Activated naive CD4-positive, alpha-beta T cell treated with anti-CD3 and anti-CD28 coated beads, Interleukin-2, amount 50 U/mL, for 24 hours (primary cell): Measurements from ENCODE around the gene PCDH9.

Source experiments
- H3K27ac Mint-ChIP-seq: one replicate; pipeline ENCODE4 v1.8.0; 2021; ENCODE audit warnings: mild to moderate bottlenecking, mixed read lengths
- H3K27me3 Mint-ChIP-seq: one replicate; pipeline ENCODE4 v1.8.0; 2021; ENCODE audit warnings: mixed read lengths
- H3K36me3 Mint-ChIP-seq: one replicate; pipeline ENCODE4 v1.8.0; 2021; ENCODE audit warnings: mixed read lengths
- H3K4me1 Mint-ChIP-seq: one replicate; pipeline ENCODE4 v1.8.0; 2021; ENCODE audit warnings: mixed read lengths
- H3K4me3 Mint-ChIP-seq: one replicate; pipeline ENCODE4 v1.8.0; 2021; ENCODE audit warnings: mild to moderate bottlenecking, mixed read lengths
- H3K9me3 Mint-ChIP-seq: one replicate; pipeline ENCODE4 v1.8.0; 2021; ENCODE audit warnings: mixed read lengths

Gene PCDH9

GRCh38 chr13:66842766-66843165, 387.4 kb downstream of the PCDH9 start:
- Mint-ChIP-seq H3K4me3 (no peak overlapping the region), H3K27me3 (no peaks in the 10 kb centered on the region), H3K4me1 (no peaks in the 10 kb centered on the region), H3K36me3 (no peaks in the 10 kb centered on the region), H3K27ac (no peak overlapping the region), H3K9me3 (peaks cover 10% of the 10 kb centered on the region)

GRCh38 chr13:66840621-66841020, 389.5 kb downstream of the PCDH9 start:
- no peaks in the 10 kb centered on the region for H3K4me1 Mint-ChIP-seq
- no peak overlapping the region for H3K27ac Mint-ChIP-seq
- no peaks in the 10 kb centered on the region for H3K27me3 Mint-ChIP-seq
- H3K4me3 Mint-ChIP-seq = no peak overlapping the region
- peaks cover 10% of the 10 kb centered on the region for H3K9me3 Mint-ChIP-seq
- no peaks in the 10 kb centered on the region for H3K36me3 Mint-ChIP-seq

- Mint-ChIP-seq H3K27ac (no peak overlapping the region), H3K4me1 (no peaks in the 10 kb centered on the region), H3K36me3 (no peaks in the 10 kb centered on the region), H3K9me3 (peaks cover 10% of the 10 kb centered on the region), H3K27me3 (no peaks in the 10 kb centered on the region), H3K4me3 (no peak overlapping the region)
These were observed 392.9 kb downstream of the PCDH9 start for GRCh38 chr13:66837246-66837645.

- H3K4me1 Mint-ChIP-seq = no peaks in the 10 kb centered on the region
These were observed 395.0 kb downstream of the PCDH9 start for GRCh38 chr13:66835040-66835628.

GRCh38 chr13:66830940-66831716, 399.0 kb downstream of the PCDH9 start:
- H3K4me3 Mint-ChIP-seq = no peak overlapping the region
- peaks cover 9% of the 10 kb centered on the region for H3K9me3 Mint-ChIP-seq
- no peaks in the 10 kb centered on the region for H3K36me3 Mint-ChIP-seq
- no peaks in the 10 kb centered on the region for H3K4me1 Mint-ChIP-seq
- no peaks in the 10 kb centered on the region for H3K27me3 Mint-ChIP-seq
- no peak overlapping the region for H3K27ac Mint-ChIP-seq

More at GRCh38 chr13:66835040-66835628, 395.0 kb downstream of the PCDH9 start:
- no peak overlapping the region for H3K4me3 Mint-ChIP-seq
- peaks cover 6% of the 10 kb centered on the region for H3K9me3 Mint-ChIP-seq
- H3K27ac Mint-ChIP-seq = no peak overlapping the region
- H3K36me3 Mint-ChIP-seq = no peaks in the 10 kb centered on the region
- no peaks in the 10 kb centered on the region for H3K27me3 Mint-ChIP-seq

- Mint-ChIP-seq H3K36me3 (no peaks in the 10 kb centered on the region), H3K4me3 (no peak overlapping the region), H3K4me1 (no peaks in the 10 kb centered on the region), H3K27ac (no peak overlapping the region), H3K9me3 (peaks cover 9% of the 10 kb centered on the region), H3K27me3 (no peaks in the 10 kb centered on the region)
These were observed 400.3 kb downstream of the PCDH9 start for GRCh38 chr13:66829803-66830202.

GRCh38 chr13:66826398-66826797, 403.7 kb downstream of the PCDH9 start:
- peaks cover 9% of the 10 kb centered on the region for H3K9me3 Mint-ChIP-seq

GRCh38 chr13:66821551-66821950, 408.6 kb downstream of the PCDH9 start:
- Mint-ChIP-seq H3K27me3 (no peaks in the 10 kb centered on the region), H3K4me1 (no peaks in the 10 kb centered on the region), H3K36me3 (no peaks in the 10 kb centered on the region), H3K9me3 (no peaks in the 10 kb centered on the region), H3K27ac (no peak overlapping the region), H3K4me3 (no peak overlapping the region)

More at GRCh38 chr13:66826398-66826797, 403.7 kb downstream of the PCDH9 start:
- Mint-ChIP-seq H3K36me3 (no peaks in the 10 kb centered on the region), H3K4me1 (no peaks in the 10 kb centered on the region), H3K27ac (no peak overlapping the region), H3K27me3 (no peaks in the 10 kb centered on the region), H3K4me3 (no peak overlapping the region)

- no peak overlapping the region for H3K4me3 Mint-ChIP-seq
- H3K36me3 Mint-ChIP-seq = no peaks in the 10 kb centered on the region
- H3K4me1 Mint-ChIP-seq = no peaks in the 10 kb centered on the region
These were observed 418.7 kb downstream of the PCDH9 start for GRCh38 chr13:66811455-66811854.

GRCh38 chr13:66809485-66809884, 420.7 kb downstream of the PCDH9 start:
- H3K4me3 Mint-ChIP-seq = no peak overlapping the region
- H3K9me3 Mint-ChIP-seq = no peaks in the 10 kb centered on the region
- H3K36me3 Mint-ChIP-seq = no peaks in the 10 kb centered on the region
- no peaks in the 10 kb centered on the region for H3K27me3 Mint-ChIP-seq
- no peak overlapping the region for H3K27ac Mint-ChIP-seq
- no peaks in the 10 kb centered on the region for H3K4me1 Mint-ChIP-seq

More at GRCh38 chr13:66811455-66811854, 418.7 kb downstream of the PCDH9 start:
- Mint-ChIP-seq H3K27me3 (no peaks in the 10 kb centered on the region), H3K9me3 (no peaks in the 10 kb centered on the region), H3K27ac (no peak overlapping the region)

- no peaks in the 10 kb centered on the region for H3K9me3 Mint-ChIP-seq
- H3K36me3 Mint-ChIP-seq = no peaks in the 10 kb centered on the region
- no peaks in the 10 kb centered on the region for H3K27me3 Mint-ChIP-seq
- H3K4me1 Mint-ChIP-seq = no peaks in the 10 kb centered on the region
- H3K27ac Mint-ChIP-seq = no peak overlapping the region
- no peak overlapping the region for H3K4me3 Mint-ChIP-seq
These were observed 422.9 kb downstream of the PCDH9 start for GRCh38 chr13:66807251-66807650.

GRCh38 chr13:66805657-66806056, 424.5 kb downstream of the PCDH9 start:
- Mint-ChIP-seq H3K27me3 (no peaks in the 10 kb centered on the region), H3K9me3 (no peaks in the 10 kb centered on the region), H3K36me3 (no peaks in the 10 kb centered on the region), H3K4me3 (no peak overlapping the region), H3K4me1 (no peaks in the 10 kb centered on the region), H3K27ac (no peak overlapping the region)

GRCh38 chr13:66803808-66804456, 426.2 kb downstream of the PCDH9 start:
- H3K4me3 Mint-ChIP-seq = no peak overlapping the region
- H3K4me1 Mint-ChIP-seq = no peaks in the 10 kb centered on the region
- H3K9me3 Mint-ChIP-seq = no peaks in the 10 kb centered on the region
- no peak overlapping the region for H3K27ac Mint-ChIP-seq
- H3K36me3 Mint-ChIP-seq = no peaks in the 10 kb centered on the region
- no peaks in the 10 kb centered on the region for H3K27me3 Mint-ChIP-seq

- Mint-ChIP-seq H3K4me1 (no peaks in the 10 kb centered on the region), H3K4me3 (no peak overlapping the region), H3K9me3 (no peaks in the 10 kb centered on the region), H3K27me3 (no peaks in the 10 kb centered on the region), H3K27ac (no peak overlapping the region), H3K36me3 (no peaks in the 10 kb centered on the region)
These were observed 426.9 kb downstream of the PCDH9 start for GRCh38 chr13:66803013-66803807.

GRCh38 chr13:66795636-66796035, 434.5 kb downstream of the PCDH9 start:
- Mint-ChIP-seq H3K27me3 (no peaks in the 10 kb centered on the region), H3K27ac (no peak overlapping the region), H3K4me1 (no peaks in the 10 kb centered on the region), H3K9me3 (no peaks in the 10 kb centered on the region), H3K4me3 (no peak overlapping the region), H3K36me3 (no peaks in the 10 kb centered on the region)
